ENCODE data around the gene ACSS2.

ACSS2 gene

DNA sequence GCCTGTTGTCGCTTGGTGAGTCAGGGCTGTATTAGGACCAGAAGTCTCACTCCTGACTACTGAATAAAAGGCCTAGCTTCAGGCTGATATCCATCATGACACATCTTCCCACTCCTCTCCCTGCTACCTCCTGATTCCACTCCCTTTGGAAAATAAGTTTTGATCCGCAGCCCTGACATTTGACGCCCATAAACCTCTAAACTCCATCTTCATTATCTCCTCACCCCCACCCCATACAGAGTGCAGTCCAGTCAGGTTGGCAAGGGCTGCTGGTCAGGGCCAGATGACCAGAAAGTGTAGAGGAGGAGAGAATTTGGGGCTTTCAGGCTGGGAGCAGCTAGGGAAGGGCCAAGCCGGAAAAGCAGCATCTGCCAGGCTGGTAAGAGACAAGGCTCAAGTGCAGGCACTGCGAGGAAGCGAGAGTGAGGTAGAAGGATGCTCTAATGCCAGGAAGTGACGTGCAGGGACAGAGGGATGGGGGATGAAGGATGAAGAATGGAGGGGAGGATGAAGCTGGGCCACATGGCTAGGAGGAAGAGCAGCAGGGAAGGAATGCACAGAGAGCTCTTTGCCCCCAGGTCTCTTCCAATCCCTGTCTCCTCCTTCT lies 5.0 kb upstream of the ACSS2 start:
- peaks cover 5% of the 10 kb centered on the region for H3K79me1 ChIP-seq (ENCODE audit: low read length)
- H3K79me2 ChIP-seq (ENCODE audit: control insufficient read depth, insufficient read depth, low read length, poor library complexity): peaks cover 3% of the 10 kb centered on the region
- H3K18ac ChIP-seq (ENCODE audit: low read length): no peak overlapping the region
- no CpG with 5 or more reads among the region's 7 CpGs for WGBS (ENCODE audit: extremely low coverage, insufficient coverage, insufficient read length)
- no peaks in the 10 kb centered on the region for H3K27me3 ChIP-seq (ENCODE audit: insufficient read depth, low read length)
- no peak overlapping the region for H2BK120ac ChIP-seq (ENCODE audit: insufficient read depth, low read length, poor library complexity)
- no peak overlapping the region for H3K9ac ChIP-seq (ENCODE audit: low read length)
- no peak overlapping the region for H3K4ac ChIP-seq (ENCODE audit: low read depth, low read length)
- H3K9me3 ChIP-seq (ENCODE audit: insufficient read depth, low read depth, low read length): no peaks in the 10 kb centered on the region
- peak overlapping the region; percentile 41 for H3K4me3 ChIP-seq (ENCODE audit: low read depth, low read length)
- H2BK5ac ChIP-seq (ENCODE audit: low read depth, low read length, poor library complexity): no peak overlapping the region
- no peak overlapping the region for H4K91ac ChIP-seq (ENCODE audit: low read depth, low read length)
- peaks cover 4 to 17% of the 10 kb centered on the region in 2 experiments for H3K4me1 ChIP-seq (ENCODE audit: control insufficient read depth in 1 of 2, insufficient read depth in 2 of 2, low read length in 2 of 2)
- no peak overlapping the region for H3K23ac ChIP-seq (ENCODE audit: low read length)
- no peaks in the 10 kb centered on the region for H3K36me3 ChIP-seq (ENCODE audit: control insufficient read depth in 1 of 2, insufficient read depth in 2 of 2, low read length in 2 of 2)
- no peak overlapping the region for H3K14ac ChIP-seq (ENCODE audit: low read length)
- DNase-seq: no peak
- H4K12ac ChIP-seq (ENCODE audit: low read depth, low read length): no peak overlapping the region
- no peak overlapping the region for H4K8ac ChIP-seq (ENCODE audit: low read depth, low read length)
- H3K4me2 ChIP-seq (ENCODE audit: low read length): peak overlapping the region; percentile 71
- no peak overlapping the region for H2AK5ac ChIP-seq (ENCODE audit: low read length)
- H2AFZ ChIP-seq (ENCODE audit: insufficient read depth, low read length, poor library complexity): no peak overlapping the region
- no peak overlapping the region for H2BK12ac ChIP-seq (ENCODE audit: low read length)
- no peak overlapping the region for H3K27ac ChIP-seq (ENCODE audit: low read depth, low read length)

- Histone ChIP-seq H3K9ac (ENCODE audit: low read length) (no peak overlapping the region), H3K4me3 (ENCODE audit: low read depth, low read length) (peak overlapping the region; percentile 73), H2BK120ac (ENCODE audit: insufficient read depth, low read length, poor library complexity) (peak overlapping the region; percentile 61), H2BK12ac (ENCODE audit: low read length) (peak overlapping the region; percentile 4), H3K4ac (ENCODE audit: low read depth, low read length) (peak overlapping the region; percentile 50), H3K4me2 (ENCODE audit: low read length) (peak overlapping the region; percentile 71), H3K79me1 (ENCODE audit: low read length) (peaks cover 8% of the 10 kb centered on the region), H4K91ac (ENCODE audit: low read depth, low read length) (peak overlapping the region; percentile 67), H3K27ac (ENCODE audit: low read depth, low read length) (no peak overlapping the region), H2AFZ (ENCODE audit: insufficient read depth, low read length, poor library complexity) (peak overlapping the region; percentile 58), H3K79me2 (ENCODE audit: control insufficient read depth, insufficient read depth, low read length, poor library complexity) (peaks cover 8% of the 10 kb centered on the region), H3K36me3 (ENCODE audit: control insufficient read depth in 1 of 2, insufficient read depth in 2 of 2, low read length in 2 of 2) (no peaks in the 10 kb centered on the region), H3K9me3 (ENCODE audit: insufficient read depth, low read depth, low read length) (no peaks in the 10 kb centered on the region), H3K14ac (ENCODE audit: low read length) (peak overlapping the region; percentile 64), H3K4me1 (ENCODE audit: control insufficient read depth in 1 of 2, insufficient read depth in 2 of 2, low read length in 2 of 2) (peaks cover 4 to 17% of the 10 kb centered on the region in 2 experiments), H3K23ac (ENCODE audit: low read length) (no peak overlapping the region), H3K27me3 (ENCODE audit: insufficient read depth, low read length) (no peaks in the 10 kb centered on the region), H4K8ac (ENCODE audit: low read depth, low read length) (peak overlapping the region; percentile 80), H3K18ac (ENCODE audit: low read length) (peak overlapping the region; percentile 41), H4K12ac (ENCODE audit: low read depth, low read length) (peak overlapping the region; percentile 44), H2BK5ac (ENCODE audit: low read depth, low read length, poor library complexity) (no peak overlapping the region), H2AK5ac (ENCODE audit: low read length) (no peak overlapping the region)
- WGBS (ENCODE audit: extremely low coverage, insufficient coverage, insufficient read length): no CpG with 5 or more reads among the region's 10 CpGs
- no peak for DNase-seq
These were observed 4.3 kb upstream of the ACSS2 start for GRCh38 chr20:34871966-34872621.

GRCh38 chr20:34872622-34873224 lies 3.7 kb upstream of the ACSS2 start, which contains the start of gene GGT7:
Gene GGT7 (minus strand): TSS chr20:34872856. CDS start chr20:34872815, 41 bp downstream.
- no peaks in the 10 kb centered on the region for H3K36me3 ChIP-seq (ENCODE audit: control insufficient read depth in 1 of 2, insufficient read depth in 2 of 2, low read length in 2 of 2)

GRCh38 chr20:34873583-34874093 lies 2.8 kb upstream of the ACSS2 start:
- H3K4me3 ChIP-seq (ENCODE audit: low read depth, low read length): no peak overlapping the region
- H2AK5ac ChIP-seq (ENCODE audit: low read length): no peak overlapping the region
- peaks cover 4 to 20% of the 10 kb centered on the region in 2 experiments for H3K4me1 ChIP-seq (ENCODE audit: control insufficient read depth in 1 of 2, insufficient read depth in 2 of 2, low read length in 2 of 2)
- WGBS (ENCODE audit: extremely low coverage, insufficient coverage, insufficient read length): no CpG with 5 or more reads among the region's 3 CpGs
- H2BK5ac ChIP-seq (ENCODE audit: low read depth, low read length, poor library complexity): no peak overlapping the region
- no peaks in the 10 kb centered on the region for H3K36me3 ChIP-seq (ENCODE audit: control insufficient read depth in 1 of 2, insufficient read depth in 2 of 2, low read length in 2 of 2)
- no peaks in the 10 kb centered on the region for H3K27me3 ChIP-seq (ENCODE audit: insufficient read depth, low read length)
- no peak overlapping the region for H3K4ac ChIP-seq (ENCODE audit: low read depth, low read length)
- H2BK12ac ChIP-seq (ENCODE audit: low read length): no peak overlapping the region
- no peak overlapping the region for H3K9ac ChIP-seq (ENCODE audit: low read length)
- no peaks in the 10 kb centered on the region for H3K9me3 ChIP-seq (ENCODE audit: insufficient read depth, low read depth, low read length)
- peaks cover 9% of the 10 kb centered on the region for H3K79me2 ChIP-seq (ENCODE audit: control insufficient read depth, insufficient read depth, low read length, poor library complexity)
- no peak overlapping the region for H3K18ac ChIP-seq (ENCODE audit: low read length)
- H4K91ac ChIP-seq (ENCODE audit: low read depth, low read length): no peak overlapping the region
- H4K8ac ChIP-seq (ENCODE audit: low read depth, low read length): no peak overlapping the region
- H3K27ac ChIP-seq (ENCODE audit: low read depth, low read length): no peak overlapping the region
- no peak overlapping the region for H3K23ac ChIP-seq (ENCODE audit: low read length)
- no peak overlapping the region for H3K14ac ChIP-seq (ENCODE audit: low read length)
- no peak overlapping the region for H3K4me2 ChIP-seq (ENCODE audit: low read length)
- no peak for DNase-seq
- peaks cover 8% of the 10 kb centered on the region for H3K79me1 ChIP-seq (ENCODE audit: low read length)
- no peak overlapping the region for H2AFZ ChIP-seq (ENCODE audit: insufficient read depth, low read length, poor library complexity)
- no peak overlapping the region for H4K12ac ChIP-seq (ENCODE audit: low read depth, low read length)
- no peak overlapping the region for H2BK120ac ChIP-seq (ENCODE audit: insufficient read depth, low read length, poor library complexity)

More at GRCh38 chr20:34872622-34873224, 3.7 kb upstream of the ACSS2 start, which contains the start of gene GGT7:
- Histone ChIP-seq H3K27me3 (ENCODE audit: insufficient read depth, low read length) (no peaks in the 10 kb centered on the region), H4K12ac (ENCODE audit: low read depth, low read length) (peak within 1 kb of the TSS; percentile 47), H2AK5ac (ENCODE audit: low read length) (peak within 1 kb of the TSS; percentile 25), H3K23ac (ENCODE audit: low read length) (no peak within 1 kb of the TSS), H3K9me3 (ENCODE audit: insufficient read depth, low read depth, low read length) (no peaks in the 10 kb centered on the region), H2BK12ac (ENCODE audit: low read length) (peak within 1 kb of the TSS; percentile 62), H3K4me2 (ENCODE audit: low read length) (peak within 1 kb of the TSS; percentile 71), H3K79me2 (ENCODE audit: control insufficient read depth, insufficient read depth, low read length, poor library complexity) (peaks cover 9% of the 10 kb centered on the region), H2AFZ (ENCODE audit: insufficient read depth, low read length, poor library complexity) (peak within 1 kb of the TSS; percentile 66), H2BK120ac (ENCODE audit: insufficient read depth, low read length, poor library complexity) (peak within 1 kb of the TSS; percentile 61), H3K79me1 (ENCODE audit: low read length) (peaks cover 8% of the 10 kb centered on the region), H4K91ac (ENCODE audit: low read depth, low read length) (peak within 1 kb of the TSS; percentile 67), H3K18ac (ENCODE audit: low read length) (peak within 1 kb of the TSS; percentile 82), H3K27ac (ENCODE audit: low read depth, low read length) (no peak within 1 kb of the TSS), H3K4me1 (ENCODE audit: control insufficient read depth in 1 of 2, insufficient read depth in 2 of 2, low read length in 2 of 2) (peaks cover 4 to 17% of the 10 kb centered on the region in 2 experiments), H4K8ac (ENCODE audit: low read depth, low read length) (peak within 1 kb of the TSS; percentile 80), H3K14ac (ENCODE audit: low read length) (peak within 1 kb of the TSS; percentile 64), H3K4ac (ENCODE audit: low read depth, low read length) (peak within 1 kb of the TSS; percentile 50), H2BK5ac (ENCODE audit: low read depth, low read length, poor library complexity) (no peak within 1 kb of the TSS), H3K9ac (ENCODE audit: low read length) (peak within 1 kb of the TSS; percentile 23), H3K4me3 (ENCODE audit: low read depth, low read length) (peak within 1 kb of the TSS; percentile 73)
- DNase-seq: peak; percentile 78 to 82
- WGBS (ENCODE audit: extremely low coverage, insufficient coverage, insufficient read length): no CpG with 5 or more reads among the region's 52 CpGs
